DND-41 (cell line): ENCODE data around the gene EYS.
"Not testable (repeated sequence)": the region's sequence is repeated elsewhere in the genome, so short reads cannot be mapped to it uniquely, and the experiment has no call there.

Experiments
- CTCF ChIP-seq: IDR thresholded peaks from 2 replicates; pipeline ENCODE4 v1.5.1; 2012; ENCODE audit warnings: borderline replicate concordance, low read length, moderate library complexity, mild to moderate bottlenecking; ENCODE audit not compliant: poor library complexity, severe bottlenecking; ENCODE audit errors: extremely low read depth
- EZH2 ChIP-seq: IDR thresholded peaks from 3 replicates; pipeline ENCODE4 v1.6.1; 2012; ENCODE audit warnings: borderline replicate concordance, low read depth, mild to moderate bottlenecking, moderate library complexity, low read length, inconsistent platforms; ENCODE audit not compliant: severe bottlenecking

GRCh38 chr6:63933948-63934347 is 1773.1 kb downstream of the EYS start:
- not testable (repeated sequence) for TF ChIP-seq EZH2, CTCF
